ENCODE data around the gene KDM6B. TPM values are rescaled to one million over a fixed set of nuclear protein-coding genes. Genes with fewer than 3 reads are reported as not detected.

The KDM6B gene
- total and polyA plus RNA-seq, 4 donors: 2.5 to 11.5 (median 3.3) TPM

DNA sequence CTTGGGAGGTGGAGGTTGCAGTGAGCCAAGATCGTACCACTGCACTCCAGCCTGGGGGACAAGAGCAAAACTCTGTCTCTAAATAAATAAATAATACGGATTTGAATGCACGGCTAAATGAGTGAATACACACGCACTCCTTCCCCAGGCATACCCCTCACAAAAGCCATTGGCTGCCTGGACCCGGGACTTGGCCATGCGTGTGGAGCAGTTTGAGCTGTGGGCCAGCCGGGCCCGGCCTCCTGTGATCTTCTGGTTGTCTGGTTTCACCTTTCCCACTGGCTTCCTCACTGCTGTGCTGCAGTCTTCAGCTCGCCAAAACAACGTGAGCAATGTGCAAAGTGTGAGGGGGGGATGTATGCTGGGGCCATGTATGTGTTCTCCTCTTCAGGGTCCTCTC, 1.6 kb upstream of the KDM6B start (continued):
- TF ChIP-seq ZBTB33 (IDR thresholded peaks at IDR 0.05): no peak

DNA sequence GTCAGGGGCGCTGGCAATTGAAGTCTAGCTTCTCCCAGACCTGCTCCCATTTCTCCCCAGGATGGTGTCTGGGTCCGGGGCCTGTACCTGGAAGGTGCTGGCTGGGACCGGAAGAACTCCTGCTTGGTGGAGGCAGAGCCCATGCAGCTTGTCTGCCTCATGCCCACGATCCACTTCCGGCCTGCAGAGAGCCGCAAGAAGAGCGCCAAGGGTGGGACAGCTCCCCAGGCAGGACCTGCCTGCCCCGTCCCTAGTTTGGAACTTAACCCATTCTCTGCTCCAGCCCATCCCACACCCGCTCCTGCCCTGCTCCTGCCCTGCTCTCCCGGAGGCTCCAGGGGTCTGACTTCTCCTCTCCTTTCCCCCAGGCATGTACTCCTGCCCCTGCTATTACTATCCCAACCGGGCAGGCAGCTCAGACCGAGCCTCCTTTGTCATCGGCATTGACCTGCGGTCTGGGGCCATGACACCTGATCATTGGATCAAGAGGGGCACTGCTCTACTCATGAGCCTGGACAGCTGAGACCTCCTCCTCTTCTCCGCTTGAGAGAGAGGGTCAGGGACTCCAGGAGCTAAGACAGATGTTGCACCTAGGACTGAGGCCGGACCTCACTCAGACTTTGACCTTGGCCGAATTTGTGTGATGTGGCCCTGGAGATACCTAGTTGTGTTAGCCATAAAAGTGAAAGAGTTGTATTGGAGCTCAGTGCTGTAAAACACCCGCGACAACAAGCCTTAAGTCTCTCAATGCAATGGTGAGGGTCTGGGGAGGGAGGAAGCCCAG, 814 bp upstream of the KDM6B start:
- H3K36me3 ChIP-seq (ENCODE audit: control insufficient read depth in 4 of 4, insufficient read depth in 3 of 4, low read depth in 1 of 4, low read length in 3 of 4): no peaks in the 10 kb centered on the region
- peaks cover 7 to 38% (median 27%) of the 10 kb centered on the region in 4 donors for H3K4me1 ChIP-seq (ENCODE audit: control insufficient read depth in 4 of 4, insufficient read depth in 4 of 4, low read length in 3 of 4)
- H3K27me3 ChIP-seq (ENCODE audit: control insufficient read depth in 4 of 4, insufficient read depth in 4 of 4, low read length in 3 of 4): no peaks in the 10 kb centered on the region
- DNase-seq (ENCODE audit: low spot score): no peak
- TF ChIP-seq ZBTB33 (IDR thresholded peaks at IDR 0.05): no peak
- TF ChIP-seq MAX (IDR thresholded peaks at IDR 0.05): no peak
- TF ChIP-seq FOXA1 (IDR thresholded peaks at IDR 0.05): no peak
- TF ChIP-seq TAF1 (conservative IDR thresholded peaks at IDR 0.05): no peak
- TF ChIP-seq YY1 (IDR thresholded peaks at IDR 0.05): no peak
- TF ChIP-seq GABPA (IDR thresholded peaks at IDR 0.05 in 1 of 2, conservative IDR thresholded peaks at IDR 0.05 in 1 of 2): no peak
- TF ChIP-seq SP1 (IDR thresholded peaks at IDR 0.05): peak; percentile 80
- no peak for TF ChIP-seq RAD21 (IDR thresholded peaks at IDR 0.05)
- TF ChIP-seq, protein P1, sequence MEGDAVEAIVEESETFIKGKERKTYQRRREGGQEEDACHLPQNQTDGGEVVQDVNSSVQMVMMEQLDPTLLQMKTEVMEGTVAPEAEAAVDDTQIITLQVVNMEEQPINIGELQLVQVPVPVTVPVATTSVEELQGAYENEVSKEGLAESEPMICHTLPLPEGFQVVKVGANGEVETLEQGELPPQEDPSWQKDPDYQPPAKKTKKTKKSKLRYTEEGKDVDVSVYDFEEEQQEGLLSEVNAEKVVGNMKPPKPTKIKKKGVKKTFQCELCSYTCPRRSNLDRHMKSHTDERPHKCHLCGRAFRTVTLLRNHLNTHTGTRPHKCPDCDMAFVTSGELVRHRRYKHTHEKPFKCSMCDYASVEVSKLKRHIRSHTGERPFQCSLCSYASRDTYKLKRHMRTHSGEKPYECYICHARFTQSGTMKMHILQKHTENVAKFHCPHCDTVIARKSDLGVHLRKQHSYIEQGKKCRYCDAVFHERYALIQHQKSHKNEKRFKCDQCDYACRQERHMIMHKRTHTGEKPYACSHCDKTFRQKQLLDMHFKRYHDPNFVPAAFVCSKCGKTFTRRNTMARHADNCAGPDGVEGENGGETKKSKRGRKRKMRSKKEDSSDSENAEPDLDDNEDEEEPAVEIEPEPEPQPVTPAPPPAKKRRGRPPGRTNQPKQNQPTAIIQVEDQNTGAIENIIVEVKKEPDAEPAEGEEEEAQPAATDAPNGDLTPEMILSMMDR (IDR thresholded peaks at IDR 0.05; ENCODE audit: low read depth, low read length, missing input control): no peak
- no peak for TF ChIP-seq ATF3 (IDR thresholded peaks at IDR 0.05)
- TF ChIP-seq HNF4G (IDR thresholded peaks at IDR 0.05): peak; percentile 56
- no peak for TF ChIP-seq REST (IDR thresholded peaks at IDR 0.05)
- no peak for TF ChIP-seq FOXA2 (IDR thresholded peaks at IDR 0.05)
- TF ChIP-seq HNF4A (conservative IDR thresholded peaks at IDR 0.05): peak; percentile 73 to 91
- TF ChIP-seq EGR1 (IDR thresholded peaks at IDR 0.05; ENCODE audit: low read depth in 2 of 2): no peak
- TF ChIP-seq NR2F2 (IDR thresholded peaks at IDR 0.05): peak; percentile 29
- TF ChIP-seq JUND (IDR thresholded peaks at IDR 0.05): no peak
- TF ChIP-seq RXRA (IDR thresholded peaks at IDR 0.05): peak in 1 of 2 donors; percentile 29
- no peak overlapping the region for H3K27ac ChIP-seq (ENCODE audit: low read depth in 1 of 2, low read length in 2 of 2)
- H3K4me3 ChIP-seq (ENCODE audit: low read depth in 1 of 3, low read length in 3 of 3): peak overlapping the region in 1 of 3 donors; percentile 59
- 52% methylated on average over 19 of the region's 19 CpGs for WGBS
- H3K9me3 ChIP-seq (ENCODE audit: control insufficient read depth in 4 of 4, low read length in 3 of 4): no peaks in the 10 kb centered on the region
- no peak overlapping the region for H3K9ac ChIP-seq (ENCODE audit: low read depth in 1 of 2, low read length in 2 of 2)

Measured in liver (tissue), 9 donors.